WERI-Rb-1 (cell line): ENCODE data around the gene CCDC85C.
A peak's percentile ranks its signal among the peaks of the same experiment; 100 is the strongest.

Source experiments
- DNase-seq: peaks from one replicate; pipeline ENCODE4 v3.0.0-alpha.2; 2020
- H3K27ac ChIP-seq: fragments of 250-450 bp; sonication (Bioruptor Pico); 2 replicates; pipeline ENCODE4 v1.5.1; 2020; ENCODE audit warnings: mild to moderate bottlenecking, moderate library complexity
- H3K27me3 ChIP-seq: fragments of 250-450 bp; sonication (Bioruptor Pico); 2 replicates; pipeline ENCODE4 v1.5.1; 2021; ENCODE audit warnings: mild to moderate bottlenecking, low read depth, moderate library complexity; ENCODE audit not compliant: insufficient read depth, severe bottlenecking
- H3K36me3 ChIP-seq: fragments of 250-450 bp; sonication (Bioruptor Pico); 2 replicates; pipeline ENCODE4 v1.5.1; 2020; ENCODE audit warnings: mild to moderate bottlenecking, moderate library complexity
- H3K4me3 ChIP-seq: 2 replicates; pipeline ENCODE4 v1.5.1; 2011; ENCODE audit warnings: low read depth, mild to moderate bottlenecking, control low read depth, low read length
- H3K9me3 ChIP-seq: fragments of 250-450 bp; sonication (Bioruptor Pico); 2 replicates; pipeline ENCODE4 v1.5.1; 2021; ENCODE audit warnings: mild to moderate bottlenecking, moderate library complexity; ENCODE audit not compliant: severe bottlenecking
- CTCF ChIP-seq: IDR thresholded peaks from 2 replicates; pipeline ENCODE4 v1.5.1; 2011; ENCODE audit warnings: low read depth, mild to moderate bottlenecking, control low read depth, inconsistent platforms, low read length

Gene CCDC85C

GRCh38 chr14:99529899-99530298, 74.1 kb downstream of the CCDC85C start:
- H3K27ac ChIP-seq, result no peak overlapping the region

GRCh38 chr14:99527427-99528076, 76.5 kb downstream of the CCDC85C start:
- DNase-seq, result no peak
- Histone ChIP-seq H3K4me3 (no peak overlapping the region), H3K27ac (no peak overlapping the region)

More at GRCh38 chr14:99529899-99530298, 74.1 kb downstream of the CCDC85C start:
- H3K36me3 ChIP-seq, result peaks cover 26% of the 10 kb centered on the region
- H3K9me3 ChIP-seq, result no peaks in the 10 kb centered on the region
- H3K27me3 ChIP-seq, result no peaks in the 10 kb centered on the region
- TF ChIP-seq CTCF, result 0 out of 2 replicates have a peak, but pooled peaks have one; percentile 15
- H3K4me3 ChIP-seq, result no peak overlapping the region
- DNase-seq, result no peak

GRCh38 chr14:99527026-99527425, 77.0 kb downstream of the CCDC85C start:
- Histone ChIP-seq H3K27me3 (no peaks in the 10 kb centered on the region), H3K36me3 (peaks cover 13% of the 10 kb centered on the region), H3K4me3 (no peak overlapping the region), H3K9me3 (no peaks in the 10 kb centered on the region), H3K27ac (no peak overlapping the region)
- no peak for DNase-seq
- TF ChIP-seq CTCF, result no peak

More at GRCh38 chr14:99527427-99528076, 76.5 kb downstream of the CCDC85C start:
- H3K9me3 ChIP-seq, result no peaks in the 10 kb centered on the region
- H3K36me3 ChIP-seq, result peaks cover 11% of the 10 kb centered on the region
- TF ChIP-seq CTCF, result no peak
- no peaks in the 10 kb centered on the region for H3K27me3 ChIP-seq

GRCh38 chr14:99525699-99526080, 78.3 kb downstream of the CCDC85C start:
- H3K9me3 ChIP-seq, result no peaks in the 10 kb centered on the region
- peaks cover 26% of the 10 kb centered on the region for H3K36me3 ChIP-seq
- no peak for TF ChIP-seq CTCF
- H3K4me3 ChIP-seq, result no peak overlapping the region
- H3K27ac ChIP-seq, result no peak overlapping the region; the same call in 1 of the 2 replicates
- DNase-seq, result no peak
- no peaks in the 10 kb centered on the region for H3K27me3 ChIP-seq

GRCh38 chr14:99524804-99525698, 79.0 kb downstream of the CCDC85C start:
- no peaks in the 10 kb centered on the region for H3K27me3 ChIP-seq
- no peaks in the 10 kb centered on the region for H3K9me3 ChIP-seq
- peak; percentile 69 for DNase-seq
- no peak overlapping the region for H3K4me3 ChIP-seq
- peaks cover 25% of the 10 kb centered on the region for H3K36me3 ChIP-seq
- H3K27ac ChIP-seq, result peak overlapping the region; percentile 32
- peak; percentile 58 for TF ChIP-seq CTCF
